Lower leg skin (tissue), 3 donors: ENCODE data around the gene PRTG.

Experiments
- CTCF ChIP-seq, 3 donors: fragments of 450-650 bp; IDR thresholded peaks; one replicate each; pipeline ENCODE4 v1.5.1; 2016; ENCODE audit warnings: antibody characterized with exemption in 3 of 3, mild to moderate bottlenecking in 3 of 3, moderate library complexity in 2 of 3
- POLR2A ChIP-seq, 2 donors: fragments of 450-650 bp; IDR thresholded peaks; one replicate each; pipeline ENCODE4 v1.6.1; 2016 to 2017; ENCODE audit warnings: antibody characterized with exemption in 2 of 2, mild to moderate bottlenecking in 1 of 2, moderate library complexity in 1 of 2

DNA sequence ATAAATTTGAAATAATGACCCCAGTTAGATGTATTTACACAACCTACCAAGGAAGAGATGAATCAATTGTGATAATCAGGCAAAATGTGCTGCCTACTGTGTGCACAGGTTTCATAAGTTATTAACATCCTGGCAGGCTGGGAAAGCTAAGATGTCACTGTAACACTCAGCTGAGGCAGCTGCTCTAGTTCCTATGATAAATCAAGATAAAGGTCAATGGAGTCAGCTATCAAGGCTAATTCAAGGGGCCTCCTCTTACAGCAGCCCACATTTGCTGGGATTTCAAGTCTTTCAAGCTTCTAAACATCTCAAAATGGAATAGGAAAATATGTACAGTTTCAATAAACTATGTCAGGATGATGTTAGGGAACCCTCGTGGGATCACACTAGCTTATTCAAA, 84.1 kb downstream of the PRTG start:
- TF ChIP-seq CTCF (IDR thresholded peaks at IDR 0.05) (no peak), POLR2A (IDR thresholded peaks at IDR 0.05) (no peak)
